A204.1 (cell line): Measurements from ENCODE around the gene YAP1.
"Not testable (repeated sequence)": the region's sequence is repeated elsewhere in the genome, so short reads cannot be mapped to it uniquely, and the experiment has no call there.

ENCODE experiments used
- FAIRE-seq: peaks from 2 replicates; lab custom pipeline; 2012; peaks lifted over from hg19 to GRCh38; lab: Jason Lieb, UNC

Gene YAP1

GRCh38 chr11:102243399-102243884, 133.2 kb downstream of the YAP1 start:
- FAIRE-seq = no peak

DNA sequence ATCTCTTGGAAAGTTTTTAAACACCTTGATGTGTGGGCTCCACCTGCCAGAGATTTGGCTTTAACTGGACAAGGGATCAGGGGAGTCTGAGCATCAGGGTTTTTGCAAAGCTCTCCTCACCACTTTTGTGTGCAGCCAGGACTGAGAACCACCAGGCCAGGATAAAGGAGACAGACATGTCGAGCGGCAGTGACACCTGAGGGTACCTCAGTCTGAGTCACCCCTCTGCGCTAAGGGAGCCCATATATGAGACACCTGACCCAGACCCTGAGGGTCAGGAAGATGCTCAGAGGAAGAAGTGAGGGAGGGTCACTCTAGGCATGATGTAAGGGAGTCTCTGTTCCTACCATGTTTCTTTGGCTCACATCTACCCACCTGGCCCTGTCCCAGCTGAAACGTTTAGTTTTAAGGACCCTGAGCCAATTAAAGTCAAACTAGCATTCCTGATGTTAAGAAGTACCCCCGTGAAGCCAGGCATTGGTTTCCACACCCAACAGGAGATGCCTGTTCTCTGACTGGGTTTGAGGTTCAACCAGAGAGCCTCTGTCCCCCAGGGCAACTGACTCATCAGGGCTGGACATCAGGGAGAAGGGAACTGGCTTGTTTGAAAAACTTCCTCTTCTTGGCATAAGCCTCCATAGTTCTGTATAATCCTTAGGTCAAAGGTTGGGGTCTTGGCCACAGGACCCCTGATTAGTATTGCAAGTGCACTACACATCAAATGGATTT, 134.6 kb downstream of the YAP1 start:
- FAIRE-seq = no peak

- no peak for FAIRE-seq
Observed at GRCh38 chr11:102251423-102251822, 141.2 kb downstream of the YAP1 start.

DNA sequence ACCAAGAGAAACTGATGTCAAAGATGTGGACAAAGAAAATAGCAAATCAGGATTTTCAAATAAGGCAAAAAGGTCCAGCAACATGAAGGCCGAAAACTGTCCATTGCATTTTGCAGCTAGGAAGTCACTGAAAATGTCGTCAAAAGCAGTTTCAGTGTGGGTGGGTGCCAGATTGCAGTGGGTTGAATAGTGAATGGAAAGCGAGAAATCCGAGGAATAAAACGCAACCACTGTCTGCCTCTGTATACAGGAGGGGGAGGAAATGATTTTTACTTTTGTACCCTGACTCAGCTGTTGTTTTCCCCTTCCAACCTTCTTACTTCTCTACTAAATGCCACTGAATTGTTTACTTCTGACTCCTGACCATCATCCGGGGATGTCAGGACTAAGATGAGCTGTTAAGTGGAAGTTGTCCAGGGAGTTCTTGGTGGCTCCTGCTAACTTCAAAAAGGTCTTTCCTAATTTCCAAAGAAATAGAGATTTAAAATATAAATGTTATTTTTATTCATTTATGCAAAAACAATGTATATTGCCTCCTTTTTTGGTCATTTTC, 142.2 kb downstream of the YAP1 start:
- FAIRE-seq = no peak

DNA sequence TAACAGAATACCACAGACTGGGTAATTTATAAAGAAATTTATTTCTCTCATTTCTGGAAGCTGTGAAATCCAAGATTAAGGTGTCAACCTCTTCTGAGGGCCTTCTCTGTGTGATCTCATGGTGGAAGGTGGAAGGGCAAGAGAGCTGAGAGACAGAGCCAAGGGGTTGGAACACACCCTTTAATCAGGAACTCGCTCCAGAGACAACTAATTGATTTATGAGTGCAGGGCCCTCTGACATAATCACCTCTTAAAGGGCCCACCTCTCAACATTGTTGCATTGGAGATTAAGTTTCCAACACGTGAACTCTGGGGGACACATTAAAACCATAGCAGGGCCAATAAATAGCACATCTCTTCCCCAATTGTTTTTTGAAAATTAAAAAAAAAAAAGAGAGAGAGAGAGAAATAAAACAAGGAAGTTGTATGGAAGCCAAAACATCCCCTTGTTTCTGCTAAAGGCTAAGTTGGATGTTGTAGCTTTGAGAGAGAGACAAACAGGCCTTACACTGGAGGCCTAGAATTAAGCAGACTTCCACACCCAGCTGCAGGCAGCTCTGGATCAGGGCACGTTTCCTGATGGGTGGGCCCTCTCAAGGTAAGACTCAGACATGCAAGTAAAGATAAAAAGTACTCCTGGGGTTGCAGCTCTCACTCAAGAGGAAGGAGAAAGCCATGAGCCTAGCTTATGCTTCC, 142.9 kb downstream of the YAP1 start:
- no peak for FAIRE-seq

DNA sequence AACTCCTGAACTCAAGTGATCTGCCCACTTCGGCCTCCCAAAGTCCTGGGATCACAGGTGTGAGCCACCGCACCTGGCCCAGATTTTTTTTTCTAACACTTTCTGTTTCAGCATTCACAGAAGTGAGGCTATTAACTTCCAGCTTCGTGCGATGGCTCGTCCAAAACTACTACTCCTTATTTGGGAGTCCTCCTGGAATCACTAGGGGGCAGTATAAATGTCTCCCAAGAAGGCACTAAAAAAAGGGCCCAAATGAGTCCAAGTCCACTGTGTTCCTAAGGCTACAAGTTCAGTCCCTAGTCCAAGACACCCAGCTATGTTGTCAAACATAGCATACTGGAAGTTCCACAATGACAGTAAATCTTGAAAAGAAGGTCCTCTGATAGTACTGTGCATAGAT, 143.8 kb downstream of the YAP1 start:
- no peak for FAIRE-seq

DNA sequence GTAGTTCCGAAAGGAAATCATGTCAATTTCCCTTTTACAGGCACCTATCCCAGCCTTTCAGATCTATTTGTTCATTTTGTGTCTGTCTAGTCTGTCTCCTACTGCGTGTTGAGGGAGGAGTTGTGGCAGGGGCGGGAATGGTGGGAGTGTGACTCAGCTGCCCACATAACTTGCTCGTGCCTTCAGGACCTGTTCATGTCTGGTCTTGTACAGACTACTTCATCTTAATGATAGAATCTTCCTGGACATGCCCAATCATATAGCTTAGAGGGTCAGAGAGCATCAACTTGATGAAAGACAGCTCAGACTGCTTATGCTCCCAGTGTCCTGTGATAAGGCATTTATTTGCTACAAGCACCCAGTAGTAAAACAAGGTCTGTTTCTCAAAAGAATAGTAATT, 146.0 kb downstream of the YAP1 start:
- FAIRE-seq = no peak

DNA sequence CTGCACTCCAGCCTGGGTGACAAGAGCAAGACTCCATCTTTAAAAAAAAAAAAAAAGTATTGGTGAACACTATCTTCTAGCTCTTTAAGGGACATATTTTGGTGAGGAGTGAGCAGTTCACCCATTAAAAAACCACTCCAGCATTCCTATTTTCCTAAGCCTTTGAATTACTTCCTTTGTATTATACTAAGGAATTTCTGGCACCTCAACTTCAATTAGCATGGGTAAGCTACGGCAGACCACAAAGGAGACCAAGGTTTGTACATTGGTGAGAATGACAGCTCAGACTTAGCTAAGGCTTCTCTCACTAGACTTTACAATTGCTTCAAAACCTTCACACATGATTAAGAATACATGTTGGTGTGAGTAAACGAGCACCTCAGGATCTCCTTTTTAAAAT, 150.0 kb downstream of the YAP1 start:
- FAIRE-seq = no peak

DNA sequence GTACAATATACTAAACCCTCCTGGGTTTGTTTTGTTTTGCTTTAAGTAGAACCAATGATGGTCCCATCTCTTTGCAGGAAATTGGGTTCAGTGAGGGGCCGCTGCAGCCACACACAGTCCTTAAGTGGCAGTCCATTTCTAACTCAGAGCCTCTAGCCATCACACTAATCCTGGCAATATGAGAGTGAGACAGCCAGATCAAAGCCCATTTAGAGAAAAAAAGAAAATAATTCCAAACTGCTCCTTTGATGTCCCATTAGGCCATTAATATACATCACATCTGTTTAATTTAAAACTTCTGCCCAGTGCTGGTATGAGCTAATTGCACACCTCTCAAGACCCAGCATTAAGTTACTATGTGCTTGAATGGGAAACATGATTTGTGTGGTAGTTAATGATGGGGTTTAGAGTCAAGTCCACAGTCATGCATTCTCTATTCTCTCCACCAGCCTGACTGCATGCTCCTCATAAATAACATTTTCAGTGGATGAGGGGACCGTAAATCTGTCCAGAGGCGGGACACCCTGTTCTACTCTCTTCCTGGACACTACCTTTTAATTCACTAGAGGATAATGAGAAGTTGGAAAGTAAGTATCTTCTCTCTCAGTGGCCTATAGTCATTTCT, 153.2 kb downstream of the YAP1 start:
- no peak for FAIRE-seq

- not testable (repeated sequence) for FAIRE-seq
Observed at GRCh38 chr11:102264704-102265103, 154.5 kb downstream of the YAP1 start.

DNA sequence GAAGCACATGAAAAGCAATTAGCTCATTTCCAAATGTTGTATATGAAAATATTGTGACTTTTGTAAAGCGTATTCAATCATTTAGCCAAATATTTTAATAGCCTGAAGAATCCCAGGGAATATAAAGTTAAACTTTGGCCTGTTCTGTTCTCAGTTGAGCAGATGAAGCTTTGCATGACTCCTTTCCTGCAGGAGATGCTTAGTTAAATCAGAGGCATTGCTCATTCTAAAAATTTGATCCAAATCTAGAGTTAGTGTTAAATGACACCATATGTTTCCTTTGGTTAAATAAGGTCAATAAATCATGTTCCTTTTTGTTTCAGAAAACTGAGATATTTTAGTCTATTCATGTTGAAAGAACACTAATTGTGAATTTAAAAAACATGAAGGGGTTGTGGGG, 155.9 kb downstream of the YAP1 start:
- FAIRE-seq = no peak

DNA sequence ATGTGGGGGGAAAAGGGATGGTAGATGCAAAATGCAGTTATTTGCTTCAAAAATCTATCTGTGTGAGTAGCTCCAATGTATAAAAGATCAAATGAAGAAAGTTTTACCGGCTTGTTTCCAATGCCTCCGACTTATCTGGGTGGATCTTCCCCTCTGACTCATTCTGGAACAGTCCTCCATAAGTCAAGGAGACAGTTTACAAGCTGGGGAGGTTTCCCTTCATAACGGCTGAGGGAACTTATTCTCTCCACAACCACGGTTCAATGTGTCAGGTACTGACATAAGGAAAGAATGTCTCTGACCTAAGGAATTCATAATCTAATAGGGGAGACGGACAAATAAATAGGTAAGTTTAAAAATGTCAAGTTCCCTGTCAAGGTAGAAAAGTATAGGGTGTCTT, 157.4 kb downstream of the YAP1 start:
- no peak for FAIRE-seq

GRCh38 chr11:102268083-102268984, 158.1 kb downstream of the YAP1 start:
- no peak for FAIRE-seq

DNA sequence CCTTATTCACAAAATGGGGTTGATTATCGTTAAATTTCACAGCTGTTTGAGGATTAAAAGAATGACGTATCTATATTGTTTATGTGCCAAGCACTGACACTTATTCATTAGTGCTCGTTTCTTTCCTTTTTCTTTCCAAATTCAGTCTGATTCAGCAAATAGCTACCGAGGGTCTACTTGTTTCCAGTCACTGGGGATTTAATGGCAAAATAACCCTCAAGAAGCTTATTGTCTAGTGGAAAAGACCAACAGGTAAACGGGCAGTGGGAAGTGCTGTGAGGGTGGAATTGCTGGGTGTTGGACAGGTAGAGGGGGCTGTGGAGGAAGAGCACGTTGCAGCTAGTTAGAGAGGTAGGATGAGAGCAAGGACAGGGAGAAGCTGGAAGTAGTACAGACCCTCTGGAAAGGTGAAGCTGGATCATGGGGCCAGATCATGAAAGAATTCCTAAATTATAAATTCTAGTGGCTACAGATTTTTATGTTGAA, 158.8 kb downstream of the YAP1 start:
- no peak for FAIRE-seq

DNA sequence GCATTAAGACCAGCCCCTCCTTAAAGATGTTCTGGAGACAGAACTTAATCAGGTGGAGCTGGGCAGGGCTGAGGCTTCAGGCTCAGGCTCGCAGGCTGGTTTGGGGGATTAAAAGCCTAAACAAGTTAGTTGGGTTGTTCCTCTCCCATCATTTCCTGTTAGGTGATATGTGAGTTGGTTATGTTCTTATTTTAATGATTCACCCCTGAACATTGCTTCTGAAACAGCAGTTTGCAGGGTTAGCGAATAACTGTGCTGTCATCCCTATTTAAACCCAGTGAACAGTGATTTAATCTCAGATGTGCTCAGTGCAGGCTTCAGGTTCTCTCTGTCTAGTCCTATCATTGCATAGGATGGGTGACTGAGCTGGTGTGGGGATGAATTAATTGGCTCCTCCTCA, 159.7 kb downstream of the YAP1 start:
- FAIRE-seq = no peak

DNA sequence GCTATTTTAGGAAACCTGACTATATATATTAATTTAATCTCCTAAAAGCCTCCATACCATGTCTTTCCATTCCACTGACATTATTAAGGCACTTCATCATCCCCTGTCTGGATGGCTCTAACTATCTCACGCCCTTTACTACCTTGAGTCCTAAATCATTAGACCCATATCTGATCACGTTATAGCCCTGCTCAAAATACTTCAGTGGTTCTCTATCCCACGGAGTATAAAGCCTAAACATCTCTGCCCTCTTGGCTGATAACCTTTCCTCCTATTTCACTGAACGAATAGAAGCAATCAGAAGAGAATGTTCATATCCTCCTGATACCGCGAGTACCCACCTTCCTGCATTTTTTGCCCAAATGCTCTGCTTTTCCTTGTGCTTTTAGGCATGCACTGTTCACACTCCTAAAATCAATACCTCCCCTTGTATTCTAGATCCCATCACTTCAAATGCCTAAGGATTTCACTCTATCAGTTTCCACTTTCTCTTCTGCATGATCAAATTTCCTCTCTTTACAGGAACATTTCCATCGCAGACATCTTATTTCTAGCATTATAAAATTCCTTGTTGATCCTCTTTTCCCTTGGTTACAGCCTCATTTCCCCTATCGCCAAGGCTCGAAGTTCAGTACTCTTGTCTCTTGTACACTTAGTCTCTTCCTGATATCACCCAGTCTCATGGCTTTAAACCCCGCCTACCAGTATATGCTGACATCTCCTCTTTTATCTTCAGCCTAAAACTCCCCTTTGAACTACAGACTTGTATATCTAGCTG, 162.0 kb downstream of the YAP1 start:
- FAIRE-seq = no peak

DNA sequence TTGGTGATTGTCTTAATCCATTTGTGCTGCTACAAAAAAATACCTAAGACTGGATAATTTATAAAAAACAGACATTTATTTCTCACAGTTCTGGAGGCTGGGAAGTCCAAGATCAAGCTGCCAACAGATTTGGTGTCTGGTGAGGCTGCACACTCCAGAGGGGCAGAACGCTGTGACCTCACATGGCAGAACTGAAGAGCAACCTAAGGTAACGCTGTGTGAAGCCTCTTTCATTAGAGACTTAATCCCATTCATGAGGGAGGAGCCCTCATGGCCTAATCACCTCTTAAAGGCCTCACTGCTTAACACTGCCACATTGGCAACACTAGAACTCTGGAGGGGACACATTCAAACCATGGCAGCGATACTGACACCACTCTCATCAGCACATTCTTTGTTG, 164.4 kb downstream of the YAP1 start:
- no peak for FAIRE-seq

DNA sequence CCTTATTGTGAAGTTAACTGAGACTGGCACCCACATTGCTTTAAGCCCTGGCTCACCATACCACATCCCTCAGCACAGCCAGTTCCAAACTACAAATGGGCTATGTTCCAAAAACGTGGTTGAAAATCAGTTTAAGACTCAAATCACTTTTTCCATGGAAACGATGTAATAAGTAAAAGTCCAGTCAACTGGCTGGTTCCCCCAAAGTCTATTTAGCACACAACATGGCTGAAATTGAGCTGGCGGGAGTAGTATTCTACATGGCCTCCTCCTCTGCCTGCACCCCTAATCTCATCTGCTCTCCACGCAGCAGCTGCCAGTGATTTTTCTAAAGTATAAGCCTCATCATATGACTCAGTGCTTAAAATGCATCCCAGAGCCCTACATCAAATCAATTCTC, 166.1 kb downstream of the YAP1 start:
- FAIRE-seq = no peak

- FAIRE-seq = no peak
Observed at GRCh38 chr11:102276783-102277182, 166.5 kb downstream of the YAP1 start.

- no peak for FAIRE-seq
Observed at GRCh38 chr11:102279641-102280170, 169.5 kb downstream of the YAP1 start.
